WTC11 (cell line): ENCODE data around the gene PDYN. TPM values are rescaled to one million over a fixed set of nuclear protein-coding genes. Genes with fewer than 3 reads are reported as not detected.

ENCODE experiments used
- ATAC-seq: fragments of 200-7000 bp; cut with Tn5 transposase; 2 replicates; pipeline ENCODE4 v1.10.0; 2021; ENCODE audit warnings: mild to moderate bottlenecking, moderate library complexity
- CTCF ChIA-PET: fragments of 300-600 bp; sonication (Branson Sonifier 250); formaldehyde crosslinking; loops from one replicate; lab custom pipeline; 2021; ENCODE audit warnings: antibody characterized with exemption; lab: Charles Lee
- POLR2A ChIA-PET: fragments of 350-600 bp; sonication (Branson Sonifier 250); formaldehyde crosslinking; loops from one replicate; lab custom pipeline; 2021; ENCODE audit warnings: antibody characterized with exemption; lab: Charles Lee
- DNase-seq: peaks from one replicate; pipeline ENCODE4 v3.0.0; 2021; ENCODE audit warnings: low spot score
- H3K27ac Mint-ChIP-seq: 2 replicates; pipeline ENCODE4 v1.8.0; 2021; ENCODE audit warnings: mixed read lengths
- H3K27me3 Mint-ChIP-seq: 2 replicates; pipeline ENCODE4 v1.8.0; 2021; ENCODE audit warnings: low read depth, mild to moderate bottlenecking, moderate library complexity, mixed read lengths
- H3K36me3 Mint-ChIP-seq: 2 replicates; pipeline ENCODE4 v1.8.0; 2021; ENCODE audit warnings: mixed read lengths
- H3K4me1 Mint-ChIP-seq: 2 replicates; pipeline ENCODE4 v1.8.0; 2022; ENCODE audit warnings: mixed read lengths
- H3K4me3 Mint-ChIP-seq: 2 replicates; pipeline ENCODE4 v1.8.0; 2021; ENCODE audit warnings: mild to moderate bottlenecking, moderate library complexity, mixed read lengths
- H3K9me3 Mint-ChIP-seq: 2 replicates; pipeline ENCODE4 v1.8.0; 2021; ENCODE audit warnings: mixed read lengths
- CREM ChIP-seq: sonication (generic); formaldehyde crosslinking; IDR thresholded peaks from 2 replicates; pipeline ENCODE4 v1.8.1; 2022; ENCODE audit warnings: mild to moderate bottlenecking, missing genetic modification reagents, moderate library complexity
- GRHL2 ChIP-seq: fragments of 250-450 bp; sonication (Bioruptor Pico); IDR thresholded peaks from 2 replicates; pipeline ENCODE4 v1.8.0; 2022; ENCODE audit warnings: mild to moderate bottlenecking, moderate library complexity; ENCODE audit not compliant: insufficient replicate concordance, severe bottlenecking
- HMGA2 ChIP-seq: fragments of 250-450 bp; sonication (Bioruptor Pico); IDR thresholded peaks from 2 replicates; pipeline ENCODE4 v1.4.0; 2021; ENCODE audit warnings: mild to moderate bottlenecking, moderate library complexity
- JAZF1 ChIP-seq: fragments of 250-450 bp; sonication (Bioruptor Pico); IDR thresholded peaks from 2 replicates; pipeline ENCODE4 v1.9.0; 2021; ENCODE audit warnings: moderate library complexity, mild to moderate bottlenecking, inconsistent platforms
- MXD4 ChIP-seq: fragments of 250-450 bp; sonication (Bioruptor Pico); IDR thresholded peaks from 2 replicates; pipeline ENCODE4 v1.8.0; 2021; ENCODE audit warnings: mild to moderate bottlenecking, moderate library complexity, borderline replicate concordance
- NR1H2 ChIP-seq: sonication (generic); formaldehyde crosslinking; IDR thresholded peaks from 2 replicates; pipeline ENCODE4 v1.9.0; 2021; ENCODE audit warnings: mild to moderate bottlenecking, moderate library complexity, missing genetic modification reagents
- RELA ChIP-seq: sonication (generic); formaldehyde crosslinking; IDR thresholded peaks from 2 replicates; pipeline ENCODE4 v1.8.1; 2022; ENCODE audit warnings: missing genetic modification reagents, mild to moderate bottlenecking, borderline replicate concordance
- RORB ChIP-seq: fragments of 250-450 bp; sonication (Bioruptor Pico); IDR thresholded peaks from 2 replicates; pipeline ENCODE4 v1.9.0; 2021; ENCODE audit warnings: mild to moderate bottlenecking
- TEAD1 ChIP-seq: sonication (generic); formaldehyde crosslinking; IDR thresholded peaks from 2 replicates; pipeline ENCODE4 v1.8.0; 2022; ENCODE audit warnings: mild to moderate bottlenecking, missing genetic modification reagents
- TP53 ChIP-seq: sonication (generic); formaldehyde crosslinking; IDR thresholded peaks from 2 replicates; pipeline ENCODE4 v1.8.1; 2023; ENCODE audit warnings: mild to moderate bottlenecking, missing genetic modification reagents
- ZNF219 ChIP-seq: sonication (generic); formaldehyde crosslinking; IDR thresholded peaks from 2 replicates; pipeline ENCODE4 v1.8.0; 2023; ENCODE audit warnings: missing genetic modification reagents, mild to moderate bottlenecking, borderline replicate concordance
- total RNA-seq: library from RNA; stranded (reverse); gene quantifications from 3 replicates; pipeline ENCODE4 v1.2.3, GENCODE V29; 2021
- TF ChIP-seq, protein P1 (sequence below): sonication (generic); formaldehyde crosslinking; IDR thresholded peaks from 2 replicates; pipeline ENCODE4 v1.8.1; 2022; ENCODE audit warnings: missing genetic modification reagents, borderline replicate concordance
- TF ChIP-seq, protein P2 (sequence below): sonication (generic); formaldehyde crosslinking; IDR thresholded peaks from 2 replicates; pipeline ENCODE4 v1.8.1; 2023; ENCODE audit warnings: mild to moderate bottlenecking, missing genetic modification reagents
- TF ChIP-seq, protein P3 (sequence below): fragments of 250-450 bp; sonication (Bioruptor Pico); IDR thresholded peaks from 2 replicates; pipeline ENCODE4 v1.8.0; 2021; ENCODE audit warnings: mild to moderate bottlenecking
- TF ChIP-seq, protein P4 (sequence below): fragments of 250-450 bp; sonication (Bioruptor Pico); IDR thresholded peaks from 2 replicates; pipeline ENCODE4 v1.9.0; 2021; ENCODE audit warnings: mild to moderate bottlenecking, borderline replicate concordance
- TF ChIP-seq, protein P5 (sequence below): sonication (generic); formaldehyde crosslinking; IDR thresholded peaks from 2 replicates; pipeline ENCODE4 v1.8.0; 2022; ENCODE audit warnings: missing genetic modification reagents
- TF ChIP-seq, protein P6 (sequence below): sonication (generic); formaldehyde crosslinking; IDR thresholded peaks from 2 replicates; pipeline ENCODE4 v1.8.0; 2022; ENCODE audit warnings: mild to moderate bottlenecking, missing genetic modification reagents
- TF ChIP-seq, protein P7 (sequence below): fragments of 250-450 bp; sonication (Bioruptor Pico); IDR thresholded peaks from 2 replicates; pipeline ENCODE4 v2.1.2; 2022; ENCODE audit warnings: mild to moderate bottlenecking, moderate library complexity

PDYN gene
- total RNA-seq, 1 experiment from 2014 or later = 0.28 TPM

DNA sequence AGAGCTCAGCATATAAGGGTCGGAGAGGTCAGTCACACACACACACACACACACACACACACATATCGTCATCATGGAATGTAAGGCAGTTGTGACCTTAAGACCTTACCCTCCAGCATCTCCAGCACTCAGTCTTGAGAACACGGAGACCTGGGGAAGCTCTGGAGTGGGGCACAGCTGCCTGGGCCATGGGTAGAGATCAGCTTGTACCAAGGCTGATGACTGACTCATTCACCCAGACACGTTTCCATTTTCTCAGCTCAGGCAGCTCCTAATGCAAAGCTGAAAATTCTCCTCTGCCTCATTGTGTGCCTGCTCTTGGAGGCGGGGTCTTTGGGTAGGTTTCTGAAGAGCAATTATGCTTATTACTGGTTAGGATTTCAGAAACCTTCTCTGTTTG, 38.3 kb upstream of the PDYN start (continued):
- TF ChIP-seq, protein P1, sequence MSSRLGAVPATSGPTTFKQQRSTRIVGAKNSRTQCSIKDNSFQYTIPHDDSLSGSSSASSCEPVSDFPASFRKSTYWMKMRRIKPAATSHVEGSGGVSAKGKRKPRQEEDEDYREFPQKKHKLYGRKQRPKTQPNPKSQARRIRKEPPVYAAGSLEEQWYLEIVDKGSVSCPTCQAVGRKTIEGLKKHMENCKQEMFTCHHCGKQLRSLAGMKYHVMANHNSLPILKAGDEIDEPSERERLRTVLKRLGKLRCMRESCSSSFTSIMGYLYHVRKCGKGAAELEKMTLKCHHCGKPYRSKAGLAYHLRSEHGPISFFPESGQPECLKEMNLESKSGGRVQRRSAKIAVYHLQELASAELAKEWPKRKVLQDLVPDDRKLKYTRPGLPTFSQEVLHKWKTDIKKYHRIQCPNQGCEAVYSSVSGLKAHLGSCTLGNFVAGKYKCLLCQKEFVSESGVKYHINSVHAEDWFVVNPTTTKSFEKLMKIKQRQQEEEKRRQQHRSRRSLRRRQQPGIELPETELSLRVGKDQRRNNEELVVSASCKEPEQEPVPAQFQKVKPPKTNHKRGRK (CRISPR knock-in tag) = no peak
- TF ChIP-seq, protein P2, sequence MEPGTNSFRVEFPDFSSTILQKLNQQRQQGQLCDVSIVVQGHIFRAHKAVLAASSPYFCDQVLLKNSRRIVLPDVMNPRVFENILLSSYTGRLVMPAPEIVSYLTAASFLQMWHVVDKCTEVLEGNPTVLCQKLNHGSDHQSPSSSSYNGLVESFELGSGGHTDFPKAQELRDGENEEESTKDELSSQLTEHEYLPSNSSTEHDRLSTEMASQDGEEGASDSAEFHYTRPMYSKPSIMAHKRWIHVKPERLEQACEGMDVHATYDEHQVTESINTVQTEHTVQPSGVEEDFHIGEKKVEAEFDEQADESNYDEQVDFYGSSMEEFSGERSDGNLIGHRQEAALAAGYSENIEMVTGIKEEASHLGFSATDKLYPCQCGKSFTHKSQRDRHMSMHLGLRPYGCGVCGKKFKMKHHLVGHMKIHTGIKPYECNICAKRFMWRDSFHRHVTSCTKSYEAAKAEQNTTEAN (CRISPR knock-in tag) = no peak
- TF ChIP-seq, protein P3, sequence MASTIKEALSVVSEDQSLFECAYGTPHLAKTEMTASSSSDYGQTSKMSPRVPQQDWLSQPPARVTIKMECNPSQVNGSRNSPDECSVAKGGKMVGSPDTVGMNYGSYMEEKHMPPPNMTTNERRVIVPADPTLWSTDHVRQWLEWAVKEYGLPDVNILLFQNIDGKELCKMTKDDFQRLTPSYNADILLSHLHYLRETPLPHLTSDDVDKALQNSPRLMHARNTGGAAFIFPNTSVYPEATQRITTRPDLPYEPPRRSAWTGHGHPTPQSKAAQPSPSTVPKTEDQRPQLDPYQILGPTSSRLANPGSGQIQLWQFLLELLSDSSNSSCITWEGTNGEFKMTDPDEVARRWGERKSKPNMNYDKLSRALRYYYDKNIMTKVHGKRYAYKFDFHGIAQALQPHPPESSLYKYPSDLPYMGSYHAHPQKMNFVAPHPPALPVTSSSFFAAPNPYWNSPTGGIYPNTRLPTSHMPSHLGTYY (CRISPR knock-in tag) = no peak
- TF ChIP-seq MXD4 (no peak), TP53 (no peak), HMGA2 (CRISPR knock-in tag) (no peak)
- TF ChIP-seq, protein P4, sequence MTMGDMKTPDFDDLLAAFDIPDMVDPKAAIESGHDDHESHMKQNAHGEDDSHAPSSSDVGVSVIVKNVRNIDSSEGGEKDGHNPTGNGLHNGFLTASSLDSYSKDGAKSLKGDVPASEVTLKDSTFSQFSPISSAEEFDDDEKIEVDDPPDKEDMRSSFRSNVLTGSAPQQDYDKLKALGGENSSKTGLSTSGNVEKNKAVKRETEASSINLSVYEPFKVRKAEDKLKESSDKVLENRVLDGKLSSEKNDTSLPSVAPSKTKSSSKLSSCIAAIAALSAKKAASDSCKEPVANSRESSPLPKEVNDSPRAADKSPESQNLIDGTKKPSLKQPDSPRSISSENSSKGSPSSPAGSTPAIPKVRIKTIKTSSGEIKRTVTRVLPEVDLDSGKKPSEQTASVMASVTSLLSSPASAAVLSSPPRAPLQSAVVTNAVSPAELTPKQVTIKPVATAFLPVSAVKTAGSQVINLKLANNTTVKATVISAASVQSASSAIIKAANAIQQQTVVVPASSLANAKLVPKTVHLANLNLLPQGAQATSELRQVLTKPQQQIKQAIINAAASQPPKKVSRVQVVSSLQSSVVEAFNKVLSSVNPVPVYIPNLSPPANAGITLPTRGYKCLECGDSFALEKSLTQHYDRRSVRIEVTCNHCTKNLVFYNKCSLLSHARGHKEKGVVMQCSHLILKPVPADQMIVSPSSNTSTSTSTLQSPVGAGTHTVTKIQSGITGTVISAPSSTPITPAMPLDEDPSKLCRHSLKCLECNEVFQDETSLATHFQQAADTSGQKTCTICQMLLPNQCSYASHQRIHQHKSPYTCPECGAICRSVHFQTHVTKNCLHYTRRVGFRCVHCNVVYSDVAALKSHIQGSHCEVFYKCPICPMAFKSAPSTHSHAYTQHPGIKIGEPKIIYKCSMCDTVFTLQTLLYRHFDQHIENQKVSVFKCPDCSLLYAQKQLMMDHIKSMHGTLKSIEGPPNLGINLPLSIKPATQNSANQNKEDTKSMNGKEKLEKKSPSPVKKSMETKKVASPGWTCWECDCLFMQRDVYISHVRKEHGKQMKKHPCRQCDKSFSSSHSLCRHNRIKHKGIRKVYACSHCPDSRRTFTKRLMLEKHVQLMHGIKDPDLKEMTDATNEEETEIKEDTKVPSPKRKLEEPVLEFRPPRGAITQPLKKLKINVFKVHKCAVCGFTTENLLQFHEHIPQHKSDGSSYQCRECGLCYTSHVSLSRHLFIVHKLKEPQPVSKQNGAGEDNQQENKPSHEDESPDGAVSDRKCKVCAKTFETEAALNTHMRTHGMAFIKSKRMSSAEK (CRISPR knock-in tag) = no peak

DNA sequence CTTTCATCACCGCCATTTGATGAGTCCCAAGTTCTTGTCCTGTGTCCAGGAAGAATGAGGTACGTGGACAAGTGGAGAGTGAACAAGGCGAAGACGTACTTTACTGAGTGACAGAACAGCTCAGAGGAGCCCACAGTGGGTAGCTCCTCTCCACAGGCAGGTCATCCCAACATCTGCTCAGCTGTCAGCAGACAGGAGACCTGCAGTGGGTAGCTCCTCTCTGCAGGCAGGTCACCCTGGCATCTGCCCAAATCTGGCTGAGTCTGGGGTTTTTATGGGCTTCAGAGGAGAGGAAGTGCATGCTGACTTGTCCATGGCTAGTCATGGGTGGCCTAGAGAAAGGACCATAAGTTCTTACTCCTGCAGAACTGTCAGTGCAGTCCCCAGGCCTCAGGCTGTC, 32.7 kb upstream of the PDYN start:
- ChIA-PET CTCF (interaction anchor here (1.5 to 1.8 kb wide), 2 partner anchors 20 to 146 kb away, joined by 3 to 7 read pairs; no protein-coding TSS in a partner anchor), POLR2A (no interaction called here)
- Mint-ChIP-seq H3K27me3 (peaks cover 2% of the 10 kb centered on the region; the same call in 1 of the 2 replicates), H3K9me3 (no peaks in the 10 kb centered on the region), H3K36me3 (no peaks in the 10 kb centered on the region), H3K4me3 (no peak overlapping the region), H3K4me1 (no peaks in the 10 kb centered on the region), H3K27ac (no peak overlapping the region)
- ATAC-seq = no peak
- DNase-seq = no peak
- TF ChIP-seq GRHL2 (CRISPR knock-in tag) = no peak
- TF ChIP-seq, protein P5, sequence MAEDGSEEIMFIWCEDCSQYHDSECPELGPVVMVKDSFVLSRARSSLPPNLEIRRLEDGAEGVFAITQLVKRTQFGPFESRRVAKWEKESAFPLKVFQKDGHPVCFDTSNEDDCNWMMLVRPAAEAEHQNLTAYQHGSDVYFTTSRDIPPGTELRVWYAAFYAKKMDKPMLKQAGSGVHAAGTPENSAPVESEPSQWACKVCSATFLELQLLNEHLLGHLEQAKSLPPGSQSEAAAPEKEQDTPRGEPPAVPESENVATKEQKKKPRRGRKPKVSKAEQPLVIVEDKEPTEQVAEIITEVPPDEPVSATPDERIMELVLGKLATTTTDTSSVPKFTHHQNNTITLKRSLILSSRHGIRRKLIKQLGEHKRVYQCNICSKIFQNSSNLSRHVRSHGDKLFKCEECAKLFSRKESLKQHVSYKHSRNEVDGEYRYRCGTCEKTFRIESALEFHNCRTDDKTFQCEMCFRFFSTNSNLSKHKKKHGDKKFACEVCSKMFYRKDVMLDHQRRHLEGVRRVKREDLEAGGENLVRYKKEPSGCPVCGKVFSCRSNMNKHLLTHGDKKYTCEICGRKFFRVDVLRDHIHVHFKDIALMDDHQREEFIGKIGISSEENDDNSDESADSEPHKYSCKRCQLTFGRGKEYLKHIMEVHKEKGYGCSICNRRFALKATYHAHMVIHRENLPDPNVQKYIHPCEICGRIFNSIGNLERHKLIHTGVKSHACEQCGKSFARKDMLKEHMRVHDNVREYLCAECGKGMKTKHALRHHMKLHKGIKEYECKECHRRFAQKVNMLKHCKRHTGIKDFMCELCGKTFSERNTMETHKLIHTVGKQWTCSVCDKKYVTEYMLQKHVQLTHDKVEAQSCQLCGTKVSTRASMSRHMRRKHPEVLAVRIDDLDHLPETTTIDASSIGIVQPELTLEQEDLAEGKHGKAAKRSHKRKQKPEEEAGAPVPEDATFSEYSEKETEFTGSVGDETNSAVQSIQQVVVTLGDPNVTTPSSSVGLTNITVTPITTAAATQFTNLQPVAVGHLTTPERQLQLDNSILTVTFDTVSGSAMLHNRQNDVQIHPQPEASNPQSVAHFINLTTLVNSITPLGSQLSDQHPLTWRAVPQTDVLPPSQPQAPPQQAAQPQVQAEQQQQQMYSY (CRISPR knock-in tag) = no peak
- TF ChIP-seq RELA (CRISPR knock-in tag) = no peak
- TF ChIP-seq TEAD1 = no peak
- TF ChIP-seq RORB = no peak
- TF ChIP-seq CREM (CRISPR knock-in tag) = no peak
- TF ChIP-seq, protein P6, sequence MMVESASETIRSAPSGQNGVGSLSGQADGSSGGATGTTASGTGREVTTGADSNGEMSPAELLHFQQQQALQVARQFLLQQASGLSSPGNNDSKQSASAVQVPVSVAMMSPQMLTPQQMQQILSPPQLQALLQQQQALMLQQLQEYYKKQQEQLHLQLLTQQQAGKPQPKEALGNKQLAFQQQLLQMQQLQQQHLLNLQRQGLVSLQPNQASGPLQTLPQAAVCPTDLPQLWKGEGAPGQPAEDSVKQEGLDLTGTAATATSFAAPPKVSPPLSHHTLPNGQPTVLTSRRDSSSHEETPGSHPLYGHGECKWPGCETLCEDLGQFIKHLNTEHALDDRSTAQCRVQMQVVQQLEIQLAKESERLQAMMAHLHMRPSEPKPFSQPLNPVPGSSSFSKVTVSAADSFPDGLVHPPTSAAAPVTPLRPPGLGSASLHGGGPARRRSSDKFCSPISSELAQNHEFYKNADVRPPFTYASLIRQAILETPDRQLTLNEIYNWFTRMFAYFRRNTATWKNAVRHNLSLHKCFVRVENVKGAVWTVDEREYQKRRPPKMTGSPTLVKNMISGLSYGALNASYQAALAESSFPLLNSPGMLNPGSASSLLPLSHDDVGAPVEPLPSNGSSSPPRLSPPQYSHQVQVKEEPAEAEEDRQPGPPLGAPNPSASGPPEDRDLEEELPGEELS (CRISPR knock-in tag) = no peak
- TF ChIP-seq ZNF219 (CRISPR knock-in tag) = no peak
- no peak for TF ChIP-seq JAZF1
- TF ChIP-seq, protein P7, sequence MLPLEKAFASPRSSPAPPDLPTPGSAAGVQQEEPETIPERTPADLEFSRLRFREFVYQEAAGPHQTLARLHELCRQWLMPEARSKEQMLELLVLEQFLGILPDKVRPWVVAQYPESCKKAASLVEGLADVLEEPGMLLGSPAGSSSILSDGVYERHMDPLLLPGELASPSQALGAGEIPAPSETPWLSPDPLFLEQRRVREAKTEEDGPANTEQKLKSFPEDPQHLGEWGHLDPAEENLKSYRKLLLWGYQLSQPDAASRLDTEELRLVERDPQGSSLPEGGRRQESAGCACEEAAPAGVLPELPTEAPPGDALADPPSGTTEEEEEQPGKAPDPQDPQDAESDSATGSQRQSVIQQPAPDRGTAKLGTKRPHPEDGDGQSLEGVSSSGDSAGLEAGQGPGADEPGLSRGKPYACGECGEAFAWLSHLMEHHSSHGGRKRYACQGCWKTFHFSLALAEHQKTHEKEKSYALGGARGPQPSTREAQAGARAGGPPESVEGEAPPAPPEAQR = no peak
- no peak for TF ChIP-seq NR1H2 (CRISPR knock-in tag)
